K562 (cell line): Measurements from ENCODE around the gene OSM. TPM values are rescaled to one million over a fixed set of nuclear protein-coding genes. Genes with fewer than 3 reads are reported as not detected.
A peak's percentile ranks its signal among the peaks of the same experiment; 100 is the strongest.

Experiments
- ATF1 ChIP-seq, 2 experiments: fragments of 450-650 bp in 1 of 2; IDR thresholded peaks; 2 replicates each; pipeline ENCODE4 v1.6.1; 2016; ENCODE audit warnings: missing compliant biosample characterization in 1 of 2, missing genetic modification characterization in 1 of 2
- E2F4 ChIP-seq: sonication (generic); formaldehyde crosslinking; IDR thresholded peaks from 2 replicates; pipeline ENCODE4 v1.8.0; 2022; ENCODE audit warnings: mild to moderate bottlenecking, low read depth, missing genetic modification reagents
- EP300 ChIP-seq: IDR thresholded peaks from 2 replicates; pipeline ENCODE4 v1.6.1; 2012; ENCODE audit warnings: low read length, improper control_type of control experiment
- ETS1 ChIP-seq: conservative IDR thresholded peaks from 2 replicates; pipeline ENCODE4 v1.6.1; 2011; ENCODE audit warnings: low read depth, mild to moderate bottlenecking, low read length; ENCODE audit not compliant: control insufficient read depth
- FUS ChIP-seq: fragments of 200-400 bp; formaldehyde crosslinking; optimal IDR thresholded peaks from 2 replicates; pipeline ENCODE3; 2017; ENCODE audit warnings: low read depth, low read length
- GABPA ChIP-seq: fragments of 200-800 bp; sonication (Bioruptor generic); conservative IDR thresholded peaks from 2 replicates; pipeline ENCODE4 v1.6.1; 2016; ENCODE audit warnings: low read depth, missing genetic modification characterization, missing compliant biosample characterization
- HDAC8 ChIP-seq: fragments of 450-650 bp; IDR thresholded peaks from 2 replicates; pipeline ENCODE4 v1.6.1; 2016; ENCODE audit warnings: mild to moderate bottlenecking, missing genetic modification characterization, moderate library complexity, missing compliant biosample characterization
- JUN ChIP-seq, 2 experiments: sonication (generic) in 1 of 2; formaldehyde crosslinking in 1 of 2; IDR thresholded peaks; 2 replicates each; pipeline versions ENCODE4 v1.6.1 to v1.8.0; 2012 to 2022; ENCODE audit warnings: borderline replicate concordance in 2 of 2, mild to moderate bottlenecking in 2 of 2, improper control_type of control experiment in 1 of 2, low read depth in 1 of 2, low read length in 1 of 2, missing genetic modification reagents in 1 of 2
- JUND ChIP-seq, 2 experiments: IDR thresholded peaks; 2 replicates in 1 of 2; 3 replicates in 1 of 2; pipeline ENCODE4 v1.6.1; 2011; ENCODE audit warnings: borderline replicate concordance in 2 of 2, low read depth in 2 of 2, low read length in 2 of 2, improper control_type of control experiment in 1 of 2, missing biosample characterization in 1 of 2, missing genetic modification characterization in 1 of 2, missing genetic modification reagents in 1 of 2
- SETDB1 ChIP-seq: IDR thresholded peaks from one replicate; pipeline ENCODE4 v1.6.1; 2012; ENCODE audit warnings: low read length, control low read depth, inconsistent platforms
- UBTF ChIP-seq, 2 experiments: IDR thresholded peaks; 2 replicates each; pipeline ENCODE4 v1.6.1; 2012; ENCODE audit warnings: improper control_type of control experiment in 2 of 2, low read depth in 2 of 2, low read length in 2 of 2, borderline replicate concordance in 1 of 2
- ZNF316 ChIP-seq: fragments of 450-650 bp; IDR thresholded peaks from 2 replicates; pipeline ENCODE4 v1.6.1; 2016
- ZNF586 ChIP-seq: fragments of 450-650 bp; formaldehyde crosslinking; conservative IDR thresholded peaks from 2 replicates; pipeline ENCODE4 v1.4.0; 2020; ENCODE audit warnings: mild to moderate bottlenecking, moderate library complexity
- polyA plus RNA-seq, 8 experiments: library from polyadenylated mRNA; depleted of rRNA in 4 of 8; stranded (reverse) in 5 of 8; unstranded in 3 of 8; fragments of >200 nt; fragmentation: Nextera tagmentation in 2 of 8; fragmentation: Illumina TruSeq in 1 of 8; extraction: Ambion mirVana in 2 of 8; extraction: Trizol in 1 of 8; gene quantifications; 2 replicates each; pipeline versions ENCODE4 v1.2.1 to v1.2.3, GENCODE V29; 2011 to 2014; ENCODE audit warnings: inconsistent platforms in 1 of 8, missing spikeins in 1 of 8
- total RNA-seq, 7 experiments: library from RNA; depleted of rRNA in 6 of 7; stranded (reverse); fragments of >200 nt in 6 of 7; fragmentation: Illumina TruSeq in 2 of 7; extraction: Trizol in 2 of 7; gene quantifications; 2 replicates each; pipeline versions ENCODE4 v1.2.1 to v1.2.3, GENCODE V29; 2011 to 2021; ENCODE audit warnings: low replicate concordance in 1 of 7
- TF ChIP-seq, protein P1 (sequence below): fragments of 250-450 bp; sonication (Bioruptor Pico); IDR thresholded peaks from 2 replicates; pipeline ENCODE4 v1.5.0; 2021
- TF ChIP-seq, protein P2 (sequence below), 2 experiments: fragments of 450-650 bp in 1 of 2; IDR thresholded peaks; 2 replicates each; pipeline ENCODE4 v1.6.1; 2011 to 2017; ENCODE audit warnings: low read depth in 2 of 2, antibody characterized with exemption in 1 of 2, borderline replicate concordance in 1 of 2, low read length in 1 of 2, mild to moderate bottlenecking in 1 of 2, mixed read lengths in 1 of 2; ENCODE audit not compliant: control insufficient read depth in 1 of 2
- TF ChIP-seq, protein P3 (sequence below): sonication (generic); formaldehyde crosslinking; IDR thresholded peaks from 2 replicates; pipeline ENCODE4 v1.8.0; 2022; ENCODE audit warnings: missing genetic modification reagents, mild to moderate bottlenecking, moderate library complexity, borderline replicate concordance

Gene OSM
- total and polyA plus RNA-seq, 9 of the 15 experiments (the other 6 are each of a cell fraction or from before 2014, with no cell fraction given) = 0.22 TPM; not detected in 8

DNA sequence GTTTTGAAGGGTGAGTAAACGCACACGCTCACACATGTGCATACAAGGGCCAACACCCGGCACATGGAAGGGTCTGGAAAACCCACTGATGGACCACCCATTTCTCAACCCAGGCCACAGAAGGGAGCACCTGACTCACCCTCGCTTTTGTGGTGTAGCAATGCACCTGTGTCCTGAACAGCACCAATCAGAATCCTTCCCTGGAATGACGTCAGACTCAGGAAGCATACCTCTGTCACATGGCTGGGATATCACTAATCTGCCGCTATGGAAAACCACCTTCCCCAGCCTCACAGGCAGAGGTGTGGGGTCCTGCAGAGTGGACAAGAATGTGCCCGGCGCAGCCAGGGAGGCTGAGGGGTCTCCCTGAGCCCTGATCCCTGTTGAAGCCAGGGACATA, 9.0 kb upstream of the OSM start (continued):
- no peak for TF ChIP-seq ATF1 (CRISPR knock-in tag; IDR thresholded peaks at IDR 0.05)
- peak; percentile 64 for TF ChIP-seq ATF1 (tag; IDR thresholded peaks at IDR 0.05)
- no peak for TF ChIP-seq JUN (IDR thresholded peaks at IDR 0.05; ENCODE audit: borderline replicate concordance, low read depth, low read length)
- TF ChIP-seq JUN (CRISPR knock-in tag; IDR thresholded peaks at IDR 0.05; ENCODE audit: borderline replicate concordance) = no peak
- TF ChIP-seq HDAC8 (tag) = no peak
- TF ChIP-seq GABPA (tag) = no peak
- TF ChIP-seq, protein P1, sequence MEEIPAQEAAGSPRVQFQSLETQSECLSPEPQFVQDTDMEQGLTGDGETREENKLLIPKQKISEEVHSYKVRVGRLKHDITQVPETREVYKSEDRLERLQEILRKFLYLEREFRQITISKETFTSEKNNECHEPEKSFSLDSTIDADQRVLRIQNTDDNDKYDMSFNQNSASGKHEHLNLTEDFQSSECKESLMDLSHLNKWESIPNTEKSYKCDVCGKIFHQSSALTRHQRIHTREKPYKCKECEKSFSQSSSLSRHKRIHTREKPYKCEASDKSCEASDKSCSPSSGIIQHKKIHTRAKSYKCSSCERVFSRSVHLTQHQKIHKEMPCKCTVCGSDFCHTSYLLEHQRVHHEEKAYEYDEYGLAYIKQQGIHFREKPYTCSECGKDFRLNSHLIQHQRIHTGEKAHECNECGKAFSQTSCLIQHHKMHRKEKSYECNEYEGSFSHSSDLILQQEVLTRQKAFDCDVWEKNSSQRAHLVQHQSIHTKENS (CRISPR knock-in tag) = no peak
- no peak for TF ChIP-seq ETS1
- no peak for TF ChIP-seq ZNF586 (CRISPR knock-in tag)
- TF ChIP-seq JUND (IDR thresholded peaks at IDR 0.05; ENCODE audit: borderline replicate concordance, low read depth, low read length) = 0 out of 2 replicates have a peak, but pooled peaks have one; percentile 14
- TF ChIP-seq JUND (tag; IDR thresholded peaks at IDR 0.05; ENCODE audit: borderline replicate concordance, low read depth, low read length) = no peak
- TF ChIP-seq UBTF (IDR thresholded peaks at IDR 0.05; ENCODE audit: borderline replicate concordance in 1 of 2, low read depth in 2 of 2, low read length in 2 of 2) = no peak
- TF ChIP-seq, protein P2, sequence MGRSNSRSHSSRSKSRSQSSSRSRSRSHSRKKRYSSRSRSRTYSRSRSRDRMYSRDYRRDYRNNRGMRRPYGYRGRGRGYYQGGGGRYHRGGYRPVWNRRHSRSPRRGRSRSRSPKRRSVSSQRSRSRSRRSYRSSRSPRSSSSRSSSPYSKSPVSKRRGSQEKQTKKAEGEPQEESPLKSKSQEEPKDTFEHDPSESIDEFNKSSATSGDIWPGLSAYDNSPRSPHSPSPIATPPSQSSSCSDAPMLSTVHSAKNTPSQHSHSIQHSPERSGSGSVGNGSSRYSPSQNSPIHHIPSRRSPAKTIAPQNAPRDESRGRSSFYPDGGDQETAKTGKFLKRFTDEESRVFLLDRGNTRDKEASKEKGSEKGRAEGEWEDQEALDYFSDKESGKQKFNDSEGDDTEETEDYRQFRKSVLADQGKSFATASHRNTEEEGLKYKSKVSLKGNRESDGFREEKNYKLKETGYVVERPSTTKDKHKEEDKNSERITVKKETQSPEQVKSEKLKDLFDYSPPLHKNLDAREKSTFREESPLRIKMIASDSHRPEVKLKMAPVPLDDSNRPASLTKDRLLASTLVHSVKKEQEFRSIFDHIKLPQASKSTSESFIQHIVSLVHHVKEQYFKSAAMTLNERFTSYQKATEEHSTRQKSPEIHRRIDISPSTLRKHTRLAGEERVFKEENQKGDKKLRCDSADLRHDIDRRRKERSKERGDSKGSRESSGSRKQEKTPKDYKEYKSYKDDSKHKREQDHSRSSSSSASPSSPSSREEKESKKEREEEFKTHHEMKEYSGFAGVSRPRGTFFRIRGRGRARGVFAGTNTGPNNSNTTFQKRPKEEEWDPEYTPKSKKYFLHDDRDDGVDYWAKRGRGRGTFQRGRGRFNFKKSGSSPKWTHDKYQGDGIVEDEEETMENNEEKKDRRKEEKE (IDR thresholded peaks at IDR 0.05; ENCODE audit: borderline replicate concordance in 1 of 2, control insufficient read depth in 1 of 2, low read depth in 2 of 2, low read length in 1 of 2) = no peak
- no peak for TF ChIP-seq EP300
- no peak for TF ChIP-seq SETDB1
- no peak for TF ChIP-seq FUS
- no peak for TF ChIP-seq ZNF316
- no peak for TF ChIP-seq E2F4 (CRISPR knock-in tag)
- TF ChIP-seq, protein P3, sequence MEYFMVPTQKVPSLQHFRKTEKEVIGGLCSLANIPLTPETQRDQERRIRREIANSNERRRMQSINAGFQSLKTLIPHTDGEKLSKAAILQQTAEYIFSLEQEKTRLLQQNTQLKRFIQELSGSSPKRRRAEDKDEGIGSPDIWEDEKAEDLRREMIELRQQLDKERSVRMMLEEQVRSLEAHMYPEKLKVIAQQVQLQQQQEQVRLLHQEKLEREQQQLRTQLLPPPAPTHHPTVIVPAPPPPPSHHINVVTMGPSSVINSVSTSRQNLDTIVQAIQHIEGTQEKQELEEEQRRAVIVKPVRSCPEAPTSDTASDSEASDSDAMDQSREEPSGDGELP (CRISPR knock-in tag) = no peak
